NAMALWA (cell line): ENCODE measurements around the gene C7orf57.
"Not testable (repeated sequence)": the region's sequence is repeated elsewhere in the genome, so short reads cannot be mapped to it uniquely, and the experiment has no call there.

Experiments
- DNase-seq: peaks from one replicate; pipeline ENCODE4 v3.0.0-alpha.2; 2015; ENCODE audit warnings: low spot score

Gene C7orf57

DNA sequence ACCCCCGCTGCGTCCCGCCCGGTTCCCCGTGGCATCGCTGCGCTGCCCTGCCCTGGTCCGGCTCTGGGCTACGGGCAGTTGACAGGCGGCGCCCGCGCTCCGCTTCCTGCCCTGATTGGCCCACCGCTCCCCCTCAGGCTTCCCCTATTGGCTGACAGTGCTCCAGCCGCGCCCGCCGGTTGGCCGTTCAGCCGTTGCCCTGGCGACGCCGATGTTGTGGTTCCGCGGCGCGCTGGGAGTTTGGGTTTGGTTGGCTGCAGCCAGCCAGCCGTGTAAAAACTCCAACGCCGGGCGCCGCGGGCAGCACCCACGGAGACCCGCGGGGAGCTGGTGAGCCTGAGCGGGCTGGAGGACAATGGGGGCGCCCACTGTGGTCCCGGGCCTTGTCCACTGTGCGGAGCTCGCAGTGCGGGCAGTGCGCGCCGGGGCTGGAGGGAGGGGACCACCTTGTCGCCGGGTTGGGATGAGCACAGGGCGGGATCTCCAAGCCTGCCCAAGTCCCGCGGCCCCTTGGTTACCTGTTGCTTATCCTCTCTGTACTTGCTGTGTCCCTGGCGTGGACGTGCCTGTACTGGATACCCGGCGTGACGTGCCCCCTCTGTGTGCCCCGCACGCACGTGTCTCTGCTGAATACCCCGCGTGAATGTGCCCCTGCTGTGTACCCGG lies at the start of gene C7orf57:
C7orf57 (plus strand) TSS at position 243 of the 666 bp plus-strand sequence. CDS start 766 bp downstream, outside the sequence.
- DNase-seq = no peak

DNA sequence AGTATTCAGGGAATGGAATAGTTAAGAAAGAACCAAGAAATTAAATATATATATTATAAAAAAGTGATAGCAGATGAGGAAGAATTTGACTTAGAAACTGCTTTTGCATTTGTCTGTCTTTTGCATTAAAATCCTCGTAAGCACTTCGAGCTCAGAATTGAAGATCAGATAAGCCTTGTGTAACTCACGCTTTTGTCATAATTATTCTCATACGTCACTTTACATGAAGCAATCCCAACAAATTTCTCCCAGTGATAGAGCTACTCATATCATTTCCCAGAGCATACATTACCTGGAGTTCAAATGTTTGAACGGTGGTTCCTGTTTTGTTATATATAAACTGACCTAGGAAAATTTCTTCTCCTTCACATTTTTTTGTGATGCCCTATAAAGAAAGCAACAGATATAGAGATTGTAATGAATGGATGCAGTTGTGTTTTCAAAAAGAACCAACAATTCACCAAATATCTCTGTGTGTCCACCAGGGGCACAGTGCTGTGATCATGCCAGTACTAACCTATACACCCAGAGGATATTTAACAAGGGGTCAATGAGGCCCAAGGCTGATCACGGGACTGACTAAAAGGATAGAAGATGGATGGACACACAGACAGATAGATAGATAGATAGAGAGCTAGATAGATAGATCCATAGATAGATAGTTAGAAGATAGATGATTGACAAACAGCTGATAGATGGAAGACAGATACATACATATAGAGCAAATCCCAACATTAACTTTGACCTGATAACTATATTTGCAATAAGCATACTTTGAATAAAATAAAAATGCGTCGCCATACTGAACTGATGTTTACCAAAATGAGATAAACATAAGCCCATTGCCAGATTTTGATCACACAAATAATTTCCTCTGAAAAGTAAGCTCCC lies 46.6 kb upstream of the C7orf57 start:
- peak; percentile 55 for DNase-seq

DNA sequence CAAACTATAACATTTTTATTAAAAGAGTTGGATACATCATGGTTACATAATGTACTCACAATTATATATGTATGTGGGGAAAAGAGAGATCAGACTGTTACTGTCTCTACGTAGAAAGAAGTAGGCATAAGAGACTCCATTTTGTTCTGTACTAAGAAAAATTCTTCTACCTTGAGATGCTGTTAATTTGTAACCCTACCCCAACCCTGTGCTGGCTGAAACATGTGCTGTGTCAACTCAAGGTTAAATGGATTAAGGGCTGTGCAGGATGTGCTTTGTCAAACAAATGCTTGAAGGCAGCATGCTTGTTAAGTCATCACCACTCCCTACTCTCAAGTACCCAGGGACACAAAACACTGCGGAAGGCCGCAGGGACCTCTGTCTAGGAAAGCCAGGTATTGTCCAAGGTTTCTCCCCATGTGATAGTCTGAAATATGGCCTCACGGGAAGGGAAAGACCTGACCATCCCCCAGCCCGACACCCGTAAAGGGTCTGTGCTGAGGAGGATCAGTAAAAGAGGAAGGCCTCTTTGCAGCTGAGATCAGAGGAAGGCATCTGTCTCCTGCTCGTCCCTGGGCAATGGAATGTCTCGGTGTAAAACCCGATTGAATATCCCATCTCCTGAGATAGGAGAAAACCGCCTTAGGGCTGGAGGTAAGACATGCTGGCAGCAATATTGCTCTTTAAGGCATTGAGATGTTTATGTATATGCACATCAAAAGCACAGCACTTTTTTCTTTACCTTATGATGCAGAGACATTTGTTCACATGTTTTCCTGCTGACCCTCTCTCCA lies 45.5 kb upstream of the C7orf57 start:
- DNase-seq = not testable (repeated sequence)

GRCh38 chr7:47990592-47990991 lies 44.8 kb upstream of the C7orf57 start:
- no peak for DNase-seq

DNA sequence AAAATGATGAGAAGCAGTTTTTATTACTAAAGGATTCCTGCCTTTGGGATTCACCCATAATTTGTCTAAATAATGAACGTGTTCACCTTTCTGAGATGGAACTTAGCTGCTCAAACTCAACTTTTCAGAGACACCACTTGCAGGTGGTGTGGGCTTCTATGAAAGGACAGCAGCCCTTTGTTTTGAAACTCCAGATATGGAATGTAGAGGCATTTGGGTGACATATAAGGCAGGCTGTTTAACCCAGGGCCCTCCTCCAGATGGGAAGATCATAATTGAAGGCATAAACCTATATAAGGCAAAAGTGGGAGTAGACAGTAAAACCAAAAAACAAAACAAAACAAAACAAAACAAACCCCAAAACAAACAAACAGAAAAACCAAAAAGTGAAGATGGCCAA lies 44.1 kb upstream of the C7orf57 start:
- peak; percentile 39 for DNase-seq

GRCh38 chr7:47991741-47992311 lies 43.5 kb upstream of the C7orf57 start:
- peak; percentile 95 for DNase-seq

DNA sequence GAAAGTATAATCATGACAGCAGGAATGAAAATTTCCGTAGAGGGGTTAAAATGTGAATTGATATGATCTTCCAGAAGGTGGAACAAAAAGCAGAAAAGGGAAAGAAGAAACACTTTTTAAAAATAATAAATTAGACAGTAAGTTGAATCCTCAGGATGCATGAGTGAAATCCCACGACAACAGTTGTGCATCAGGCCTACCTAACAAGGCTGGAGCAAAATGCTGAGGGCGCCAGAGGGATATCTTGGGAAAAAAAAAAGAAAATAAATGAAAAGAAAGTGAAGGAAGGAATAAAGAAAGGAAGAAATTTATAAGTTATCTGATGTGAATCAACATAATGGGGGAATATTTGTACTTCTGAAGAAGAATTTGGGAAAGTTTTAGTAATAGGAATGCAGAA lies 42.9 kb upstream of the C7orf57 start:
- no peak for DNase-seq

GRCh38 chr7:47999413-47999812 lies 35.9 kb upstream of the C7orf57 start:
- no peak for DNase-seq

DNA sequence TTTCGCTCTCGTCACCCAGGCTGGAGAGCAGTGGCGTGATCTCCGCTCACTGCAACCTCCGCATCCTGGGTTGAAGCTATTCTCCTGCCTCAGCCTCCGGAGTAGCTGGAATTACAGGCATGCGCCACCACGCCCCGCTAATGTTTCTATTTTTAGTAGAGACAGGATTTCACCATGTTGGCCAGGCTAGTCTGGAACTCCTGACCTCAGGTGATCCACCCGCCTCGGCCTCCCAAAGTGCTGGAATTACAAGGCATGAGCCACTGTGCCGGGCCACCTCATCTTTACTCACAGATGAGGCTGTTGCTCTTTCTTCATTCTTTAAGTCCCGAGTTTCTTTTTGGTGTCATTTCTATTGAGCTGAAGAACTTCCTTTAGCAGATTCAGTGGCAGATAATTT lies 35.2 kb upstream of the C7orf57 start:
- not testable (repeated sequence) for DNase-seq

- peak; percentile 57 for DNase-seq
These were observed 31.3 kb upstream of the C7orf57 start for GRCh38 chr7:48004032-48004431.

DNA sequence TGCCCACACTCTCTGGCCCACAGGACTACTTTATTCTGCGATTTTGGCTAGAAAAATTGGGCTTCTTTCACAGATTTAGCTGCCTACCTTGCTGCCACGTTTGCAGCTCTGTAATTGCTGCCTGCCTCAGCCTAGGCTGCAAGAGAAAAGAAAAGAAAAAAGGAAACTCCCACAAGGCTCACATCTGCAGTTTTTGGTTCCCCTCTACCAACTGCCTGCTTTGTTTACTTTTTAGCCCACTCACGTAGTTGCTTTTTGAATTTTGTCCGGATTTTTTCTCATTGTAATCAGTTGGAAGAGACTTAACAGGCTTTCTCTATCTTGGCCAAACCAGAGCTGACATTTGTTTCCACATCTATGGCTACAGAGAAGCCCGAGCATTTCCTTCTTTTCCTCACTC lies 30.7 kb upstream of the C7orf57 start:
- peak; percentile 52 for DNase-seq

GRCh38 chr7:48006866-48007265 lies 28.5 kb upstream of the C7orf57 start:
- DNase-seq = no peak

- DNase-seq = no peak
These were observed 26.1 kb upstream of the C7orf57 start for GRCh38 chr7:48009257-48009656.

- DNase-seq = no peak
These were observed 25.4 kb upstream of the C7orf57 start for GRCh38 chr7:48009954-48010353.

- no peak for DNase-seq
These were observed 24.0 kb upstream of the C7orf57 start for GRCh38 chr7:48011323-48011722.

- DNase-seq = no peak
These were observed 23.4 kb upstream of the C7orf57 start for GRCh38 chr7:48011951-48012350.

DNA sequence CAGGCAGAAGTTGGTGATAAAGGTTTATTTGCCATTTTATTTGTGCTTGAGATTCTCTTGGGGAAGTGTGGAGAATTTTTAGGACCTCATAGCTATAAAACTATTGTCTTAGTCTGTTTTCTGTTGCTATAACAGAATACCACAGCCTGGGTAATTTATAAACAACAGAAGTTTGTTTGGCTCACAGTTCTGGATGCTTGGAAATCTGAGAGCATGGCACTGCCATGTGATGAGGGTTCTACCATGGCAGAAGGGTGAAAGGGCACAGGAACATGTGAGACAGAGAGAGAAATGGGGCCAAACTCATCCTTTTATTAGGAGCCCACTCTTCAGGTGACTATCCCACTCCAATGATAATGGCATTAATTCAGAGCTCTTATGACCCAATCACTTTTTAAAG lies 18.7 kb upstream of the C7orf57 start:
- no peak for DNase-seq

- no peak for DNase-seq
These were observed 17.7 kb upstream of the C7orf57 start for GRCh38 chr7:48017674-48018073.

GRCh38 chr7:48025624-48026023 lies 9.7 kb upstream of the C7orf57 start:
- no peak for DNase-seq

- no peak for DNase-seq
These were observed 6.4 kb upstream of the C7orf57 start, which contains the start of gene SUN3 for GRCh38 chr7:48028938-48029337. TSS of gene SUN3 (minus strand) at chr7:48029107. CDS start at chr7:48028938, 169 bp downstream.

- no peak for DNase-seq
These were observed 4.2 kb upstream of the C7orf57 start for GRCh38 chr7:48031111-48031510.

DNA sequence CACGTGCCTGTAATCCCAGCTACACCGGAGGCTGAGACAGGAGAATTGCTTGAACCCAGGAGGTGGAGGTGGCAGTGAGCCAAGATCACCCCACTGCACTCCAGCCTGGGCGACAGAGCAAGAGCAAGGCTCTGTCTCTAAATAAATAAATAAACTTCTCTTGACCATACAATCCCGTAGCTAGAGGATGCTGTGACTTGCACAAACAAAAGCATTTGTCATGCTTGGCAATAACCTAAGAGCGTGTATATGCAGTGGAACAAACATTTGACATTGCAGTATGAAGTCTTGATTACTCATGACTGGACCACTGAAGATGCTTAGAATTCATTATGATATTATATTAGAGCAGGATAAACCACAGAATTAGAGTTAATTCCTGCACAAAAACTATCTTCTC lies 1.4 kb upstream of the C7orf57 start:
- no peak for DNase-seq
